RWPE2 (cell line): ENCODE results near the gene RPS6KL1.

Experiments
- ATAC-seq: fragments of 200-7000 bp; cut with Tn5 transposase; 3 replicates; pipeline ENCODE4 v1.9.1; 2021; ENCODE audit warnings: low read depth
- DNase-seq: peaks from one replicate; pipeline ENCODE4 v3.0.0-alpha.2; 2020; ENCODE audit warnings: low spot score
- H3K27ac ChIP-seq: fragments of 450-650 bp; 2 replicates; pipeline ENCODE4 v1.5.1; 2017; ENCODE audit warnings: mild to moderate bottlenecking; ENCODE audit not compliant: poor library complexity, severe bottlenecking
- H3K27me3 ChIP-seq: fragments of 250-450 bp; sonication (Bioruptor Pico); 2 replicates; pipeline ENCODE4 v1.5.1; 2021; ENCODE audit warnings: mild to moderate bottlenecking, moderate library complexity; ENCODE audit not compliant: insufficient read depth, poor library complexity, severe bottlenecking
- H3K36me3 ChIP-seq: fragments of 250-450 bp; sonication (Bioruptor Pico); 2 replicates; pipeline ENCODE4 v1.5.1; 2020; ENCODE audit warnings: low read depth, mild to moderate bottlenecking, moderate library complexity
- H3K4me1 ChIP-seq: fragments of 250-450 bp; sonication (Bioruptor Pico); 2 replicates; pipeline ENCODE4 v1.5.1; 2021; ENCODE audit warnings: mild to moderate bottlenecking, moderate library complexity; ENCODE audit not compliant: insufficient read depth, poor library complexity, severe bottlenecking
- H3K4me3 ChIP-seq: fragments of 250-450 bp; sonication (Bioruptor Pico); 2 replicates; pipeline ENCODE4 v1.5.1; 2021; ENCODE audit warnings: mild to moderate bottlenecking, moderate library complexity; ENCODE audit not compliant: severe bottlenecking
- H3K9me3 ChIP-seq: fragments of 250-450 bp; sonication (Bioruptor Pico); 2 replicates; pipeline ENCODE4 v1.5.1; 2021; ENCODE audit warnings: mild to moderate bottlenecking, moderate library complexity; ENCODE audit not compliant: severe bottlenecking
- CTCF ChIP-seq: fragments of 450-650 bp; IDR thresholded peaks from one replicate; pipeline ENCODE4 v1.5.1; 2017; ENCODE audit warnings: mild to moderate bottlenecking, moderate library complexity; ENCODE audit not compliant: poor library complexity, severe bottlenecking

Gene RPS6KL1

GRCh38 chr14:74941676-74942097 lies 18.6 kb upstream of the RPS6KL1 start:
- Histone ChIP-seq H3K4me1 (peaks cover 12% of the 10 kb centered on the region), H3K4me3 (no peak overlapping the region), H3K27me3 (no peaks in the 10 kb centered on the region), H3K36me3 (peaks cover 43% of the 10 kb centered on the region), H3K9me3 (no peaks in the 10 kb centered on the region), H3K27ac (peak overlapping the region; percentile 42)
- no peak for TF ChIP-seq CTCF
- peak; percentile 7; the same call in 1 of the 3 replicates for ATAC-seq
- DNase-seq, result no peak

GRCh38 chr14:74940956-74941565 lies 18.0 kb upstream of the RPS6KL1 start:
- no peak overlapping the region for H3K4me3 ChIP-seq
- H3K27ac ChIP-seq, result peak overlapping the region; percentile 42
- H3K9me3 ChIP-seq, result no peaks in the 10 kb centered on the region
- peaks cover 12% of the 10 kb centered on the region for H3K4me1 ChIP-seq
- H3K27me3 ChIP-seq, result no peaks in the 10 kb centered on the region
- ATAC-seq, result no peak
- no peak for DNase-seq
- no peak for TF ChIP-seq CTCF
- peaks cover 37% of the 10 kb centered on the region for H3K36me3 ChIP-seq

- Histone ChIP-seq H3K4me1 (peaks cover 12% of the 10 kb centered on the region), H3K27me3 (no peaks in the 10 kb centered on the region), H3K9me3 (no peaks in the 10 kb centered on the region), H3K4me3 (no peak overlapping the region), H3K36me3 (peaks cover 18% of the 10 kb centered on the region; the same call in 1 of the 2 replicates), H3K27ac (no peak overlapping the region)
- no peak for ATAC-seq
- TF ChIP-seq CTCF, result no peak
- no peak for DNase-seq
Observed at GRCh38 chr14:74938531-74939495, 15.8 kb upstream of the RPS6KL1 start.

GRCh38 chr14:74937171-74937570 lies 14.1 kb upstream of the RPS6KL1 start:
- Histone ChIP-seq H3K36me3 (peaks cover 2% of the 10 kb centered on the region; the same call in 1 of the 2 replicates), H3K9me3 (no peaks in the 10 kb centered on the region), H3K27ac (no peak overlapping the region), H3K27me3 (no peaks in the 10 kb centered on the region), H3K4me1 (peaks cover 12% of the 10 kb centered on the region), H3K4me3 (no peak overlapping the region)
- ATAC-seq (no peak), DNase-seq (no peak)
- no peak for TF ChIP-seq CTCF
